ENCODE measurements around the gene GDF3.
"Not testable (repeated sequence)": the region's sequence is repeated elsewhere in the genome, so short reads cannot be mapped to it uniquely, and the experiment has no call there.

GDF3 gene

DNA sequence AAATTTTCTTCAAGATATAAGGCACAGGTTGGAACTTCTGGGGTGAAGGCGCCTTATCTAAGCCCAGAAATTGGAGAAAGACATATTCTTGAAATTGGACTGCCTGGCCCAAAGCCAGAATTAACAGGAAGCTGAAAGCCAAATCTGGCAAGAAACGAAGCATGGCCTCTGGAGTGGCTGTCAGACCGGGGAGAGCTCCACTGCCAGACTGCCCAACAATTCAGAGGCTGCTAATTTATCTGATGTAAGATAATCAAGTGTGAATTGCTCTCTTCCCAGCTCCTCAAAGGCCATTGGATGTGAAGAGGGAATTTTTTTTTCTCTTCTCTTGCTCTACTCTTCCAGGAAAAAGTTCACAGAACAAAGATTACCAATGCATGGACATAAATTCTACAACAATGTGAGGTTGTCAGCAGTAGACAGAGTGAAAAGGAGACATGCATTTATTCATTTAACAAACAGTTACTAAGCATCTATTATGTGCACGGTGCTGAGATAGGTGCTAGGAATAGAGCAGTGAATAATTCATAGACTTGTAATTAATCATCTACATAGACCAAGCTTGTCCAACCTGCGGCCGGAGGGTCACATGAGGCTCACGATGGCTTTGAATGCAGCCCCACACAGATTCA lies at the start of gene GDF3:
TSS of gene GDF3 (minus strand) at position 210 of the 632 bp plus-strand sequence. CDS start at position 163, 47 bp downstream.
- no peaks in the 10 kb centered on the region for H3K9me3 ChIP-seq (ENCODE audit: control insufficient read depth, insufficient read depth, low read length)
- peaks cover 18% of the 10 kb centered on the region for H3K4me1 ChIP-seq (ENCODE audit: control insufficient read depth, insufficient read depth, low read length)
- peak within 1 kb of the TSS; percentile 26 for H3K4me3 ChIP-seq (ENCODE audit: low read depth, low read length)
- H3K27me3 ChIP-seq (ENCODE audit: control insufficient read depth, insufficient read depth, low read length) = no peaks in the 10 kb centered on the region
- no peaks in the 10 kb centered on the region for H3K36me3 ChIP-seq (ENCODE audit: control insufficient read depth, insufficient read depth, low read length)
- H3K9ac ChIP-seq (ENCODE audit: low read depth, low read length) = peak within 1 kb of the TSS; percentile 18

- Histone ChIP-seq H3K9me3 (ENCODE audit: control insufficient read depth, insufficient read depth, low read length) (no peaks in the 10 kb centered on the region), H3K36me3 (ENCODE audit: control insufficient read depth, insufficient read depth, low read length) (no peaks in the 10 kb centered on the region), H3K4me1 (ENCODE audit: control insufficient read depth, insufficient read depth, low read length) (peaks cover 4% of the 10 kb centered on the region), H3K27me3 (ENCODE audit: control insufficient read depth, insufficient read depth, low read length) (no peaks in the 10 kb centered on the region), H3K4me3 (ENCODE audit: low read depth, low read length) (no peak overlapping the region), H3K9ac (ENCODE audit: low read depth, low read length) (no peak overlapping the region)
Measured at GRCh38 chr12:7732993-7733392, 37.4 kb upstream of the GDF3 start.

DNA sequence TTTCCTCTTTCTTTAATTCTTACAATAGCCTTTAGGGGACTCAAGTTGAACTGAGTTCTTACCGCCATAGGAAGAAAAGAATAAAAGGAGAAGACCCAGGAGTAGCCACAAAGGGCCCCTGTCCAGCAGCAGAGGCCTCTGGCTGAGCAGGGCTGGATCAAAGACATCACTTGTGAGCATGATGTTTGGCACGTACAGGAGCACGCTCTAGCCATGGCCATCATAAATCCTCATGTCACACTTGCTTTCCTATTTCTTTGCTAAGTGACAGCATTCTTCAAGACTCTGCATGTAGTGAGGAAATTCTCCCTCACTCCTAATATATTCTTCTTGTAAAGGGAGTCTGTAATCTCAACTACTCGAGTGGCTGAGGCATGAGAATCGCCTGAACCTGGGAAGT lies 35.9 kb upstream of the GDF3 start:
- no peaks in the 10 kb centered on the region for H3K9me3 ChIP-seq (ENCODE audit: control insufficient read depth, insufficient read depth, low read length)
- H3K4me1 ChIP-seq (ENCODE audit: control insufficient read depth, insufficient read depth, low read length) = peaks cover 4% of the 10 kb centered on the region
- no peaks in the 10 kb centered on the region for H3K36me3 ChIP-seq (ENCODE audit: control insufficient read depth, insufficient read depth, low read length)
- H3K9ac ChIP-seq (ENCODE audit: low read depth, low read length) = no peak overlapping the region
- no peaks in the 10 kb centered on the region for H3K27me3 ChIP-seq (ENCODE audit: control insufficient read depth, insufficient read depth, low read length)
- H3K4me3 ChIP-seq (ENCODE audit: low read depth, low read length) = no peak overlapping the region

- H3K36me3 ChIP-seq (ENCODE audit: control insufficient read depth, insufficient read depth, low read length); H3K9ac ChIP-seq (ENCODE audit: low read depth, low read length); H3K4me3 ChIP-seq (ENCODE audit: low read depth, low read length); H3K9me3 ChIP-seq (ENCODE audit: control insufficient read depth, insufficient read depth, low read length); H3K27me3 ChIP-seq (ENCODE audit: control insufficient read depth, insufficient read depth, low read length); H3K4me1 ChIP-seq (ENCODE audit: control insufficient read depth, insufficient read depth, low read length): not testable (repeated sequence)
Measured at GRCh38 chr12:7730984-7731383, 35.4 kb upstream of the GDF3 start.

GRCh38 chr12:7729746-7730145 lies 34.2 kb upstream of the GDF3 start:
- peaks cover 4% of the 10 kb centered on the region for H3K4me1 ChIP-seq (ENCODE audit: control insufficient read depth, insufficient read depth, low read length)
- H3K4me3 ChIP-seq (ENCODE audit: low read depth, low read length) = no peak overlapping the region
- no peaks in the 10 kb centered on the region for H3K27me3 ChIP-seq (ENCODE audit: control insufficient read depth, insufficient read depth, low read length)
- H3K36me3 ChIP-seq (ENCODE audit: control insufficient read depth, insufficient read depth, low read length) = no peaks in the 10 kb centered on the region
- H3K9me3 ChIP-seq (ENCODE audit: control insufficient read depth, insufficient read depth, low read length) = no peaks in the 10 kb centered on the region
- H3K9ac ChIP-seq (ENCODE audit: low read depth, low read length) = no peak overlapping the region

- no peaks in the 10 kb centered on the region for H3K4me1 ChIP-seq (ENCODE audit: control insufficient read depth, insufficient read depth, low read length)
- no peak overlapping the region for H3K9ac ChIP-seq (ENCODE audit: low read depth, low read length)
- H3K9me3 ChIP-seq (ENCODE audit: control insufficient read depth, insufficient read depth, low read length) = no peaks in the 10 kb centered on the region
- H3K4me3 ChIP-seq (ENCODE audit: low read depth, low read length) = no peak overlapping the region
- H3K36me3 ChIP-seq (ENCODE audit: control insufficient read depth, insufficient read depth, low read length) = no peaks in the 10 kb centered on the region
- H3K27me3 ChIP-seq (ENCODE audit: control insufficient read depth, insufficient read depth, low read length) = no peaks in the 10 kb centered on the region
Measured at GRCh38 chr12:7723926-7724325, 28.4 kb upstream of the GDF3 start.

GRCh38 chr12:7719946-7720730 lies 24.6 kb upstream of the GDF3 start:
- no peaks in the 10 kb centered on the region for H3K9me3 ChIP-seq (ENCODE audit: control insufficient read depth, insufficient read depth, low read length)
- H3K4me3 ChIP-seq (ENCODE audit: low read depth, low read length) = no peak overlapping the region
- no peaks in the 10 kb centered on the region for H3K4me1 ChIP-seq (ENCODE audit: control insufficient read depth, insufficient read depth, low read length)
- no peaks in the 10 kb centered on the region for H3K27me3 ChIP-seq (ENCODE audit: control insufficient read depth, insufficient read depth, low read length)
- no peaks in the 10 kb centered on the region for H3K36me3 ChIP-seq (ENCODE audit: control insufficient read depth, insufficient read depth, low read length)
- H3K9ac ChIP-seq (ENCODE audit: low read depth, low read length) = no peak overlapping the region

GRCh38 chr12:7716381-7716780 lies 20.8 kb upstream of the GDF3 start:
- Histone ChIP-seq H3K9me3 (ENCODE audit: control insufficient read depth, insufficient read depth, low read length) (no peaks in the 10 kb centered on the region), H3K4me1 (ENCODE audit: control insufficient read depth, insufficient read depth, low read length) (peaks cover under 1% of the 10 kb centered on the region), H3K9ac (ENCODE audit: low read depth, low read length) (no peak overlapping the region), H3K36me3 (ENCODE audit: control insufficient read depth, insufficient read depth, low read length) (no peaks in the 10 kb centered on the region), H3K4me3 (ENCODE audit: low read depth, low read length) (no peak overlapping the region), H3K27me3 (ENCODE audit: control insufficient read depth, insufficient read depth, low read length) (no peaks in the 10 kb centered on the region)

DNA sequence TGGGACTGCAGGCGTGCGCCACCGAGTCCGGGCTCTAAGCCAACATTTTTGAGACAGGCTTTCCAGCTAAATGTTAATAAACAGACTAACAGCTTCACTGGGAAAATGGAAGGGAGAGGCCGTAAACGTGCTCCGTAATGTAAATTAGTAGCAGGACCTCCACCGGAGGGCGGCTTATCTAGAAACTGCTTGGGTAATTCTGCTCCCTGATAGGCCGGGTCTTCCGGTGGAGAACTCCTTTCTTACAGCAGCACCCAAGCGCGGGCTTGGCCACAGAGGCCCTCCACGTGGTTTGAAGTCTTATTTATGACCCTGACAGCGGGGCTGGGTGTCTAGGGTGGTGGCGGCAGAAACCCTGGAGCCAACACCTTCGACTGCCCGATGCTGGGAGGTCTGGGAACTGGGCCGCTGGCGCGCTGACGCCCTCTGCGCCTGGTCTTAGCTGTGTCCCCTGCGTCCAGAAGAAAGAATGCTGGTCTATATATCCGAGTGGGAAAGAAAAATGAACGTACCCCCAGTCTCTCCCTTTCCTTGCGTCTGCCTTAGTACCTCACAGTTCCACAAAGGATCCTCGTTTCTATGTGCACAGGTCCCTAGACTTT lies 17.4 kb upstream of the GDF3 start:
- Histone ChIP-seq H3K4me1 (ENCODE audit: control insufficient read depth, insufficient read depth, low read length) (peaks cover 13% of the 10 kb centered on the region), H3K36me3 (ENCODE audit: control insufficient read depth, insufficient read depth, low read length) (no peaks in the 10 kb centered on the region), H3K9me3 (ENCODE audit: control insufficient read depth, insufficient read depth, low read length) (no peaks in the 10 kb centered on the region), H3K4me3 (ENCODE audit: low read depth, low read length) (no peak overlapping the region), H3K27me3 (ENCODE audit: control insufficient read depth, insufficient read depth, low read length) (no peaks in the 10 kb centered on the region), H3K9ac (ENCODE audit: low read depth, low read length) (no peak overlapping the region)

GRCh38 chr12:7711133-7711532 lies 15.6 kb upstream of the GDF3 start, which contains the start of gene DPPA3:
Gene DPPA3 (plus strand): TSS chr12:7711433. CDS start chr12:7711571, 138 bp downstream.
- Histone ChIP-seq H3K27me3 (ENCODE audit: control insufficient read depth, insufficient read depth, low read length) (no peaks in the 10 kb centered on the region), H3K9me3 (ENCODE audit: control insufficient read depth, insufficient read depth, low read length) (no peaks in the 10 kb centered on the region), H3K4me3 (ENCODE audit: low read depth, low read length) (no peak within 1 kb of the TSS), H3K36me3 (ENCODE audit: control insufficient read depth, insufficient read depth, low read length) (no peaks in the 10 kb centered on the region), H3K4me1 (ENCODE audit: control insufficient read depth, insufficient read depth, low read length) (peaks cover 13% of the 10 kb centered on the region), H3K9ac (ENCODE audit: low read depth, low read length) (no peak within 1 kb of the TSS)

GRCh38 chr12:7709969-7710675 lies 14.5 kb upstream of the GDF3 start:
- Histone ChIP-seq H3K27me3 (ENCODE audit: control insufficient read depth, insufficient read depth, low read length) (no peaks in the 10 kb centered on the region), H3K9ac (ENCODE audit: low read depth, low read length) (no peak overlapping the region), H3K36me3 (ENCODE audit: control insufficient read depth, insufficient read depth, low read length) (no peaks in the 10 kb centered on the region), H3K9me3 (ENCODE audit: control insufficient read depth, insufficient read depth, low read length) (no peaks in the 10 kb centered on the region), H3K4me1 (ENCODE audit: control insufficient read depth, insufficient read depth, low read length) (peaks cover 13% of the 10 kb centered on the region), H3K4me3 (ENCODE audit: low read depth, low read length) (no peak overlapping the region)
